ENCODE measurements around the gene PRCC.

Gene PRCC

DNA sequence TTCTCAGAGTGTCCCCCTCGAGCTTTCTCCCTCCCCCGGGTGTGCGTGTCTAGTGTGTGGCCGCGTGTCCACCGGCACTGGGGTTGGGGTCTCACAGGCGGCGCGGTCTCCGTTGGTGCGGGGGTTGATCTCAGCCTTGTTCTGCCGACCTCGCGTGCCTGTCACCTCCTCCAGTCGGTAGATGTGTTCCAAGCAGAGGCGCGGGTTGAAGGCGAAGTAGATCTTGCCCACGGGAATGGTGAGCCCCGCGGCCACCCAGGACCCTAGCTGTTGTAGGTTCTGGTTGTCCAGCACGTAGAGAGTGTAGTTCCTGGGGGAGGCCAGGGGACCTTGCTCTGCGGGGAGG is 81.8 kb downstream of the PRCC start:
- Histone ChIP-seq H3K27ac (no peak overlapping the region), H3K4me3 (no peak overlapping the region)
- no peak for DNase-seq (ENCODE audit: low spot score)
- TF ChIP-seq, protein P1, sequence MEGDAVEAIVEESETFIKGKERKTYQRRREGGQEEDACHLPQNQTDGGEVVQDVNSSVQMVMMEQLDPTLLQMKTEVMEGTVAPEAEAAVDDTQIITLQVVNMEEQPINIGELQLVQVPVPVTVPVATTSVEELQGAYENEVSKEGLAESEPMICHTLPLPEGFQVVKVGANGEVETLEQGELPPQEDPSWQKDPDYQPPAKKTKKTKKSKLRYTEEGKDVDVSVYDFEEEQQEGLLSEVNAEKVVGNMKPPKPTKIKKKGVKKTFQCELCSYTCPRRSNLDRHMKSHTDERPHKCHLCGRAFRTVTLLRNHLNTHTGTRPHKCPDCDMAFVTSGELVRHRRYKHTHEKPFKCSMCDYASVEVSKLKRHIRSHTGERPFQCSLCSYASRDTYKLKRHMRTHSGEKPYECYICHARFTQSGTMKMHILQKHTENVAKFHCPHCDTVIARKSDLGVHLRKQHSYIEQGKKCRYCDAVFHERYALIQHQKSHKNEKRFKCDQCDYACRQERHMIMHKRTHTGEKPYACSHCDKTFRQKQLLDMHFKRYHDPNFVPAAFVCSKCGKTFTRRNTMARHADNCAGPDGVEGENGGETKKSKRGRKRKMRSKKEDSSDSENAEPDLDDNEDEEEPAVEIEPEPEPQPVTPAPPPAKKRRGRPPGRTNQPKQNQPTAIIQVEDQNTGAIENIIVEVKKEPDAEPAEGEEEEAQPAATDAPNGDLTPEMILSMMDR (IDR thresholded peaks at IDR 0.05) = no peak

Measured in coronary artery (tissue), 2 donors.